Measurements from ENCODE around the gene OR6F1.
"Not testable (repeated sequence)": the region's sequence is repeated elsewhere in the genome, so short reads cannot be mapped to it uniquely, and the experiment has no call there.

OR6F1 gene

DNA sequence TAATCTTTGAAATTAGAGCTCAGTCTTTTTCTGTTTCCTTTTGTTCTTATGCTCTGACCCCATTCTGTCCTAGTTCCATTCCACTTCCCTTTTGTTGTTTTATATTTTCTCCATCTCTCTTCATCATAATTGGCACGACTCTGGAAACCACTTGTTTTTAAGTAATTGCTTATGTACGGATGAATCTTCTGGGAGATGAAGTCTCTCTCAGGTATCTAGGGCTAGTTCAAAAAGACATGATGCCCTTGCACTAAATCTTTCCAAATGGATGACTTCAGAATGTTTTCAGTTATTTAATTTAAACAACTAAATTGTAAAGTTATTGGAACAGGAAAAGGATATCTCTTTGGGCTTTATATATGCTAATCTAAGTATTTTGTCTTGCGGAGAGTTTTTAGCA lies at the start of gene OR6F1:
TSS of gene OR6F1 (minus strand) at position 101 of the 400 bp plus-strand sequence. CDS start 3,891 bp downstream, outside the sequence.
- Histone ChIP-seq H3K36me3 (ENCODE audit: insufficient read depth, low read length) (no peaks in the 10 kb centered on the region), H3K9me3 (ENCODE audit: control insufficient read depth, insufficient read depth, low read length) (no peaks in the 10 kb centered on the region), H3K9ac (ENCODE audit: low read depth, low read length) (no peak within 1 kb of the TSS), H3K4me1 (ENCODE audit: insufficient read depth, low read length) (no peaks in the 10 kb centered on the region)

DNA sequence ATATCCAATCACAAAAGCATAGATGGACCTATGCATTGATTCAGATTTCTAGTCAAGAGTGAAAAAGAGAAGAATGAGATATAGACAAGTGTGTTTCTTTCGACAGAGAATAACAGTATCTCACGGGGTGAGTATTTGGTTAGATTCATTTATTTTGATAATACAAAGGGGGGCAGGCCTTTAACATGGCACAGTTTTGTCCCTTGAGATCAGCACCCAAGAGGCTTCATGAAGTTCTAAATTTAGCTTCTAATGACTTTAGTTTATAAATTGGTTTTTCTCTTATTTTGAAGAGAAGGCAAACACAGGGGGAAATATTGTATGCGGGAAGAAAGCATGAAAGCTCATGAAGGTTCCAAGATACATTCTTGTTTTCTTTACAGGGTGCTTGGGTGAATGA lies 44.0 kb upstream of the OR6F1 start, which contains the start of gene OR1C1:
TSS of gene OR1C1 (minus strand) at position 101 of the 400 bp plus-strand sequence. CDS start 2,150 bp downstream, outside the sequence.
- no peaks in the 10 kb centered on the region for H3K9me3 ChIP-seq (ENCODE audit: control insufficient read depth, insufficient read depth, low read length)
- H3K4me1 ChIP-seq (ENCODE audit: insufficient read depth, low read length): no peaks in the 10 kb centered on the region
- no peaks in the 10 kb centered on the region for H3K36me3 ChIP-seq (ENCODE audit: insufficient read depth, low read length)
- H3K9ac ChIP-seq (ENCODE audit: low read depth, low read length): no peak within 1 kb of the TSS

DNA sequence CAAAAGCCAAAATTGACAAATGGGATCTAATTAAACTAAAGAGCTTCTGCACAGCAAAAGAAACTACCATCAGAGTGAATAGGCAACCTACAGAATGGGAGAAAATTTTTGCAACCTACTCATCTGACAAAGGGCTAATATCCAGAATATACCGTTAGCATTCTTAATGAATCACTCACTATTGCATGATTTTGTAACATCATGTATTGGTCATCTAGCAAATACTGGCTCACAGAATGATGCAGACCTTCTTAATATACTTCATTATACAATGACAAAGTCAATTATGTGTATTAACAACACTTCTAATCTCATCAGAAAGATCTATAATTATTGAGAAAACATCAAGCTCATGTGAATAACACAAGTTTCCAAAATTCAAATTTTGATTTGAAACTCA lies 37.9 kb upstream of the OR6F1 start:
- H3K9ac ChIP-seq (ENCODE audit: low read depth, low read length); H3K9me3 ChIP-seq (ENCODE audit: control insufficient read depth, insufficient read depth, low read length); H3K36me3 ChIP-seq (ENCODE audit: insufficient read depth, low read length); H3K4me1 ChIP-seq (ENCODE audit: insufficient read depth, low read length): not testable (repeated sequence)

DNA sequence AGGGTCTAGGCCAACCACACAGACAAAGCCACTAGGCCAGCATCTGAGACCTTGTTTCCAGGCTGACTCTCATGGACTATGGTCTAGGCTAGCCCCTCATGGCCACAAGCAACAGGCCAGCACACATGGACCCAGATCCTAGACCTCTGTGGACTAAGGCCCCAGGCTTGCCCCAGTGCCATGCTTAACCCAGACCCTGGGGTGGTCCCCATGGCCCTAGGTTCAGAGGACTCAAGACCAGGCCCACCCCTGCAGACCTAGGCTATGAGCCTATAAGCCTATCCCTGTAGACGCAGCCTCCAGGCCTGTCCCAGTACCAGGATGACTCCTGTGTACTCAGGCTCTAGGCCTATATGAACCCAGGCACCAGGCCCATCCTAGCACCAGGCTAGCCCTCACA lies 33.4 kb upstream of the OR6F1 start:
- Histone ChIP-seq H3K9me3 (ENCODE audit: control insufficient read depth, insufficient read depth, low read length) (no peaks in the 10 kb centered on the region), H3K4me1 (ENCODE audit: insufficient read depth, low read length) (no peaks in the 10 kb centered on the region), H3K9ac (ENCODE audit: low read depth, low read length) (no peak overlapping the region), H3K36me3 (ENCODE audit: insufficient read depth, low read length) (no peaks in the 10 kb centered on the region)

DNA sequence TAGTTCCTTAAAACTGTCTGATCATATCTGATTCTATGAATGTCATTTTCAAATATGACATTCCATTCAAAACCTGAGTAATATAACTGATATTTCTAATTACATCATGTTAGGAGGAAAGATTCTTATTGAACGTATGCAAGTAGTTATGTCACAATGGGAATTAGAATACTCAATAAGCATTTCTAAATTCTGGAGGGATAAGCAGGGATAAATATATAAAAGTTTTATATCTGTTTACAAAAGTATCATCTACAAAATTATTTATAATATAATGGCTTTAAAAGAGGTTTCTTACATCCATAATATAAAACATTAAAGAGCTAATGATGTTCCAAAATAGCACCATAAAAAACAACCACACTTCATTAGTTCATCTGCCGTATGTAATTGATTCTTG lies 31.6 kb upstream of the OR6F1 start, which contains the start of gene OR14A2:
TSS of gene OR14A2 (minus strand) at position 101 of the 400 bp plus-strand sequence.
- no peaks in the 10 kb centered on the region for H3K9me3 ChIP-seq (ENCODE audit: control insufficient read depth, insufficient read depth, low read length)
- H3K4me1 ChIP-seq (ENCODE audit: insufficient read depth, low read length): no peaks in the 10 kb centered on the region

DNA sequence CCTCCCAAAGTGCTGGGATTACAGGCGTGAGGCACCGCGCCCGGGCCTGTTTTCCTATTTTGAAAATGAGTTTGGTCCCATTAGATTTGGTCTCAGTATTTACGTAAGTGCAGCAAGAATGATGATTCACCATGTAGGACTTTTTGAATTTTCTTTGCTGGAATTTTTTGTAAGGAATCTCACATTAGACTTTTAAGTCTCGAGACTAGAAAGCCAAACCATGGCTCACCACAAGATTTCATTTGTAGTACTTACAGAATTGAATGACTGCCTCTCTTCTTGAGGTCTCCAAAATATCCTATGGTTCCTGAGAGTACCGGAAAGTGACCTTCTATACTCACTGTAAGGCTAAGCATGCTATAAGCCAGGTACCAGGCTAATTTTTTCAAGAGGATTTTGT lies 31.2 kb upstream of the OR6F1 start:
- no peaks in the 10 kb centered on the region for H3K9me3 ChIP-seq (ENCODE audit: control insufficient read depth, insufficient read depth, low read length)

More for the DNA sequence above, 31.6 kb upstream of the OR6F1 start, which contains the start of gene OR14A2:
- Histone ChIP-seq H3K36me3 (ENCODE audit: insufficient read depth, low read length) (no peaks in the 10 kb centered on the region), H3K9ac (ENCODE audit: low read depth, low read length) (no peak within 1 kb of the TSS)

DNA sequence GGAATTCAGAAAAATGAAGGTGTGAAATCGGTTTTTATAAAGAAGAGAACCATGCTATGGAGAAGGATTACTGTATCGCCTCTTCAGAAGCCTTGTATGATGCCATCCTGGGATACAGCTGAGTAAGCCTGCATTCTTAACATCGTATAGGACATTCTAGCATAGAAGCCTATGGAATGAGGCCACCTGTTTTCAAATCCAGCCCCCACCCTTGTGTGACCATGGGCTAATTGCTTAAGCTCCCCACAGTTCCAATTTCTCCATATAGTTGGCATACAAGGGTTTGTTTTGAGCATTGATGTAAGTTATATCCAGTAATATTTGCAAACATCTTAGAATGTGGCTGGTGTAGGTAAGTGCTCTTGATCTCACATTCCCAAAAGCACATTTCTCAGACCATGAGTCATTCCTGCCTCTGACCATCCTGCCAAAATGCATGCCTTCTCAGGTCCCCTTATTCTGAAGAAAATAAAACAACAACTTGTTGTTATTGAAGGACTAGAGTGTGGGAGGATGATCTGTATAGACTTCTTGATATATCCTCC lies 30.0 kb upstream of the OR6F1 start:
- no peaks in the 10 kb centered on the region for H3K9me3 ChIP-seq (ENCODE audit: control insufficient read depth, insufficient read depth, low read length)
- H3K4me1 ChIP-seq (ENCODE audit: insufficient read depth, low read length): no peaks in the 10 kb centered on the region
- H3K36me3 ChIP-seq (ENCODE audit: insufficient read depth, low read length): no peaks in the 10 kb centered on the region
- no peak overlapping the region for H3K9ac ChIP-seq (ENCODE audit: low read depth, low read length)

More for the DNA sequence above, 31.2 kb upstream of the OR6F1 start:
- Histone ChIP-seq H3K36me3 (ENCODE audit: insufficient read depth, low read length) (no peaks in the 10 kb centered on the region), H3K9ac (ENCODE audit: low read depth, low read length) (no peak overlapping the region), H3K4me1 (ENCODE audit: insufficient read depth, low read length) (no peaks in the 10 kb centered on the region)

DNA sequence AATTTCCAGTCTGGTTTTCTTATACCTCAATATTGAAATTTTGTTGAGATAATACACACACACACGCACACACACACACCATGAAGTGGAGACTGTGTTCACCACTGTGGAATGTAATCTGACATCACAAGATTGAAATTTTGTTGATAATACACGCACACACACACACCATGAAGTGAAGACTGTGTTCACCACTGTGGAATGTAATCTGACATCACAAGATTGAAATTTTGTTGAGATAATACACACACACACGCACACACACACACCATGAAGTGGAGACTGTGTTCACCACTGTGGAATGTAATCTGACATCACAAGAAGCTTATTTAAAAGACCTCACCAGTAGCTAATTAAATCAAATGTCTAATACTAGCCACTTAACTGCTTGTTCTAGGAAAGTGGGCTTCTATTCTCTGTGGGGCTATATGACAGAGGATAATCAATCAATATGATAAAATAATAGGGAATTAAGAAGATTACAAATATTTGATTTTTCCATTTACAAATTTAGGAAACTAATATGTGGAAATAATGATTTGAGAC lies 25.8 kb upstream of the OR6F1 start:
- not testable (repeated sequence) for H3K36me3 ChIP-seq (ENCODE audit: insufficient read depth, low read length); H3K9me3 ChIP-seq (ENCODE audit: control insufficient read depth, insufficient read depth, low read length); H3K4me1 ChIP-seq (ENCODE audit: insufficient read depth, low read length); H3K9ac ChIP-seq (ENCODE audit: low read depth, low read length)

DNA sequence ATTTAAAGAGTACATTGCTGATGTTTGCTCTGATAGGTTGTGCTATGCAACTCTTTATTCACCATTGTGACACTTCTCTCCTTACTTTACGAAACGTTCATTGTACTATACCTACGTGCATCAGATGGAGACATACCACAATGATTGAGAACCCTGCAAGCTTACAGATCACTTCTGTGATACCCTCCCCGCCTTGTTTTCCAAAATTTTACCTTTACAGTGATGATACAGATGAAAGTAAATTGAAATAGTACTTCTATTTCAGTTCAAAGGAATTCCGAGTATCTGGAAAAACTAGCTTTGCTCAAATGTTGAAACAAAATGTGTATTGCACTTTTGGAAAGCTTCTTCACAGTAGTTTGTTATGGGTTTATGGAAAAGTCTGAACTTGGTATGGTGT lies 25.3 kb upstream of the OR6F1 start:
- Histone ChIP-seq H3K9ac (ENCODE audit: low read depth, low read length) (no peak overlapping the region), H3K9me3 (ENCODE audit: control insufficient read depth, insufficient read depth, low read length) (no peaks in the 10 kb centered on the region), H3K4me1 (ENCODE audit: insufficient read depth, low read length) (no peaks in the 10 kb centered on the region)

DNA sequence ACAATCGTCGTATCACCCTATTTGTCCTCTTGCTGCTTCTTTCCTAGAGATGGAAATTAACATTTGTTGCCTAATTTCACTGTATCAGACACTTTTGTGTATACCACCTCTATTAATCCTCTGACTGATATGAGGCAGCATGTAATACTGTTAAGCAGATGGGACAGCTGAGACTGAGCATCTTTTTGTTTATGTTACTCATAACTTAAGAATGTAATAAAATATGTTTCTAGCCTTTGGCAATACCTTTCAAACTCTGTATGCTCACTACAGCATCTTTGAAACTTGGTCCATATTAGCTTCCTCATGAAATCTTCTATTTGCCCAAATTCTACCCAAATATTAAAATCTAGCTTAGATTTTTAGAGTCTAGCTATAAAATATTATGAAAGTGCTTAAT lies 24.3 kb upstream of the OR6F1 start:
- Histone ChIP-seq H3K9me3 (ENCODE audit: control insufficient read depth, insufficient read depth, low read length) (no peaks in the 10 kb centered on the region), H3K36me3 (ENCODE audit: insufficient read depth, low read length) (no peaks in the 10 kb centered on the region), H3K9ac (ENCODE audit: low read depth, low read length) (no peak overlapping the region), H3K4me1 (ENCODE audit: insufficient read depth, low read length) (no peaks in the 10 kb centered on the region)

More for the DNA sequence above, 25.3 kb upstream of the OR6F1 start:
- no peaks in the 10 kb centered on the region for H3K36me3 ChIP-seq (ENCODE audit: insufficient read depth, low read length)

DNA sequence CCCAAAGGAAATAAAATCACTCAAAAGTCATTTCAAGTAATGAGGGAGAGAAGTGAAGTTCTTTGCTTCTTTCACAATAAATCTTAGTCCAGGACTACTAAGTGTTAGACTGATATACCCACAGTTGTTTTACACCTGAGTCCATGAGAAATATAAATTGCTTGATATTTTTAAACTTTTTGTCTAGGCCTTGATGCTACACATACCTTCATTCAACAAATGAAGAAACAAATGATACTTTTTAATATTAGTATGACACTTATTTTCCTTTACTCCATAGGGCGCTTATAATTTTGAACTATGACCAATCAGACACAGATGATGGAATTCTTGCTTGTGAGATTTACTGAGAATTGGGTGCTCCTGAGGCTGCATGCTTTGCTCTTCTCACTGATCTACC lies 21.9 kb upstream of the OR6F1 start, which contains the start of gene OR14K1:
TSS of gene OR14K1 (plus strand) at position 301 of the 400 bp plus-strand sequence. CDS start at position 301, 0 bp downstream.
- no peaks in the 10 kb centered on the region for H3K9me3 ChIP-seq (ENCODE audit: control insufficient read depth, insufficient read depth, low read length)
- H3K9ac ChIP-seq (ENCODE audit: low read depth, low read length): no peak within 1 kb of the TSS
- no peaks in the 10 kb centered on the region for H3K36me3 ChIP-seq (ENCODE audit: insufficient read depth, low read length)
- no peaks in the 10 kb centered on the region for H3K4me1 ChIP-seq (ENCODE audit: insufficient read depth, low read length)

DNA sequence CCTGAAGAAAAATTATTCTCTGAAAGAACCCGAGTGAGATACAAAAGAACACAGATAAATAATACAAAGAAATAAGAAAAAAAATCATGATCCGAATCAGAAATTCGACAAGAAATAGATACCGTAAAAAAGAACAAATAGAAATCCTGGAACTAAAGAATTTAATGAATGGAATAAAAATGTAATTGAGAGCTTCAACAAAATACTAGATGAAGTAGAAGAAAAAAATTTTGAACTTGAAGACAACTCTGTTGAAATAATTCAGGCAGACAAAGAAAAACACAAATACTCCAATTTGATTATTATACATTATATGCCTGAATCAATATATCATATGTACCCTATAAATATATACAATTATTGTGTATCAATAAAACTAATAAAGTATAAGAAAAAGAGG lies 4.8 kb upstream of the OR6F1 start:
- Histone ChIP-seq H3K4me1 (ENCODE audit: insufficient read depth, low read length) (no peaks in the 10 kb centered on the region), H3K9ac (ENCODE audit: low read depth, low read length) (no peak overlapping the region), H3K9me3 (ENCODE audit: control insufficient read depth, insufficient read depth, low read length) (no peaks in the 10 kb centered on the region), H3K36me3 (ENCODE audit: insufficient read depth, low read length) (no peaks in the 10 kb centered on the region)

DNA sequence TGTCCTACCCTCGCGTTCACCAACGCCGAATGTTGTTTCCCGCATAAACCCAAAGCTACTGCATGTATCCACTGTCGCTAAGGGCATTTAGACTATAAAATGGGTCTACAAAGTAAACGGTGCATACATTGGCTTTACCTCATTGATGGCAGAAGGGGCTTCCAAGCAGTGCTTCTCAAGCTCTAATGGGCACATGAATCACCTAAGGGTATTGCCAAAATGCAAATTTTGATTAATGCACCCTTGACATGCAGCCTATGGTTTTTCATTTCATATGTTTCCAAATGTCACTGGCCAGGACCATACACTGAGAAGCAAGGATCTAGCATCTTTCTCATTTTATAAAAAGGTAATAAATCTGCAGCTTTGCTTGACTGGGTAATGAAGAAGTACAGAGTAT lies 2.7 kb downstream of the OR6F1 start:
- no peaks in the 10 kb centered on the region for H3K36me3 ChIP-seq (ENCODE audit: insufficient read depth, low read length)
- no peak overlapping the region for H3K9ac ChIP-seq (ENCODE audit: low read depth, low read length)
- no peaks in the 10 kb centered on the region for H3K4me1 ChIP-seq (ENCODE audit: insufficient read depth, low read length)
- H3K9me3 ChIP-seq (ENCODE audit: control insufficient read depth, insufficient read depth, low read length): no peaks in the 10 kb centered on the region

DNA sequence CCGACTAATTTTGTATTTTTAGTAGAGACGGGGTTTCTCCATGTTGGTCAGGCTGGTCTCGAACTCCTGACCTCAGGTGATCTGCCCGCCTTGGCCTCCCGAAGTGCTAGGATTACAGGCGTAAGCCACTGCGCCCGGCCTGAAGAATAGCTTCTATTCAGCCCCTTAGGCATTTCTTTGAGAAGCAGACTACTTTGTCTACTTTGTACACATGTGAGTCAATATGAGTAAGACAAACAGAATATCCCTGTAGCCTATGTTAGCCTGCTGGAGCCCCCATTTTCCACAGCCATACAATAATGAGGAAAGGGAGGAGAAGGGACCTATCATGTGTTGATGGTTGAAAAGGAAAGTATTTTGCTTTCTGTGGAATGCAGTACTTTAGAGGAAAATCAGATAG lies 5.8 kb downstream of the OR6F1 start:
- not testable (repeated sequence) for H3K9me3 ChIP-seq (ENCODE audit: control insufficient read depth, insufficient read depth, low read length)

DNA sequence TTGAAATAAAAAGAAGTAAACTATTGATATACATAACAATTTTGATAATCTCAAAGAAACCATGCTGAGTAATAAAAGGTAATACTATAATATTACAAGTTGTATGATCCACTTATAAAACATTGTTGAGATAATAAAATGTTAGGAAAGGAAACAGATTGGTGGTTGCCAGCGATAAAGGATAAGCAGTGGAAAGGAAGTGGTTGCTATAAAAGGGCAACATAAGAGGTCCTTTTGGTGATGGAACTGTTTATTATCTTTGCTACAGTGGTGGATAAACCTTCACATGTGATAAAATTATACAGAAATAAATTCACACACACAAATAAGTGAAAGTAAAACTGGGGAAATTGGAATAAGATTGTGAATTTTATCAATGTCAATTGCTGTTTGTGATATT lies 15.1 kb downstream of the OR6F1 start:
- Histone ChIP-seq H3K36me3 (ENCODE audit: insufficient read depth, low read length) (no peaks in the 10 kb centered on the region), H3K9ac (ENCODE audit: low read depth, low read length) (no peak overlapping the region), H3K4me1 (ENCODE audit: insufficient read depth, low read length) (no peaks in the 10 kb centered on the region), H3K9me3 (ENCODE audit: control insufficient read depth, insufficient read depth, low read length) (no peaks in the 10 kb centered on the region)

More for the DNA sequence above, 5.8 kb downstream of the OR6F1 start:
- not testable (repeated sequence) for H3K9ac ChIP-seq (ENCODE audit: low read depth, low read length); H3K36me3 ChIP-seq (ENCODE audit: insufficient read depth, low read length); H3K4me1 ChIP-seq (ENCODE audit: insufficient read depth, low read length)
